HG03196 (cell line): ENCODE data around the gene C9orf43.
A peak's percentile ranks its signal among the peaks of the same experiment; 100 is the strongest.
"Not testable (repeated sequence)": the region's sequence is repeated elsewhere in the genome, so short reads cannot be mapped to it uniquely, and the experiment has no call there.

Experiments
- ATAC-seq: cut with Tn5 transposase; IDR thresholded peaks from one replicate; pipeline ENCODE4 v1.9.1; 2021; ENCODE audit not compliant: unreplicated experiment

C9orf43 gene

DNA sequence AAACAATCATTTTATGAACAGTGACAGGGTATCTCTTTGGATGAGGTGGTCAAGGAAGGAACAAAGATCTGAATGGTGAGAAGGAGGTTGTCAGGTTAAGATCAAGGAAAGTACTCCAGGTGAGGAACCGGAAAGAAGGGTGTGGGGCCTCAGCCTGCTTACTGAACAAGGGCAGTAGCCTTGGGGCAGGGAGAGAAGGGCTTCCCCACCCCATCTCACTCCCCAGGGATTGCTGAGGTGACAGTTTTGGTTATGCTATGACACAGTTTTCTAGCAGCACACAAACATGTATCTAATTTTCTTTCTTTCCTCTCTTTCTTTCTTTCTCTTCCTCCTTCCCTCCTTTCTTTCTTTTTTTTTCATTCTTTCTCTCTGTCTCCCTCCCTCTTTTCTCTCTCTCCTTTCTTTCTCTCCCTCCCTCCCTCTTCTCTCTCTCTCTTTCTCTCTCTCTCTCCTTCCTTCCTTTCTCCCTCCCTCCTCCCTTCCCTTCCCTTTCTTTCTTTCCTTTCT is 29.6 kb upstream of the C9orf43 start:
- peak; percentile 50 for ATAC-seq

- ATAC-seq = not testable (repeated sequence)
Observed at GRCh38 chr9:113381441-113381840, 29.1 kb upstream of the C9orf43 start.

- ATAC-seq = no peak
Observed at GRCh38 chr9:113381909-113382411, 28.6 kb upstream of the C9orf43 start.

DNA sequence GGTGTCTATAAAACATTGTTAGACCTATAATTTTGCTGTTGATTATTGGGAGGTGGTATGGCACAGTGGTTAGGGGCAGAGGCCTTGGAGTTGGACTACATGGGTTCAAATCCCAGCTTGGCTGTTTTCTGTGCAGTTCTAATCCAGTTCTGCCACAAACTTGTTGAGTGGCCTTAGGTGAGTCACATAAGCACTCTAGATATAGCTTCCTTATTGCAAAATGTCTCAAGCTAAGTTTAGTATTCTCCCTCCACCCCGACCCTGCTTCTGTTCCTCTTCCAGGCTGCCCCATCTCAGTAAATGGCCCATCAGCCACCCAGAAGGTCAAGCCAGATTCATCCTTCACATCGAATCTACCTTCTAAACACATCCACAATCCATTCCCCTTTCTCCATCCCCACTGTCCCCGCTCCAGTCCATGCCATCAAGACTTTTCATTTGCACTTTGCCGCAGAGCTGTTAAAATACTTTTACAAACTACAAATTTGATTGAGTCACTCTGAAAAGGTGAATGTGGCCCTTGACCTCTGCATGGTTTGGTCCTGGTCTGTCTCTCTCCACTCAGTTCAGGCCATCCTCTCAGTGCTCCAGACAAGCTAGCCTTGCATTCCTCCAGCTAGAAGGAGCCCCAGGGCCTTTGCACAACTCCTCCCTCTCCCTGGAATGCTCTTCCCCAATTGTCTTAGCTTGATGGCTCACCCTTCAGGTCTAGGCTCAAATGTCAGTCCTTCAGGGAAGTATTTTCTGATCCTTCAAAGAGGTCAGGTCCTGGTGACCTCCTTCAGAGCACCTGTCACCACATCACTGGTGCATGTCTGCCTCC is 23.8 kb upstream of the C9orf43 start:
- ATAC-seq = no peak

GRCh38 chr9:113387560-113388230 is 22.9 kb upstream of the C9orf43 start:
- no peak for ATAC-seq

DNA sequence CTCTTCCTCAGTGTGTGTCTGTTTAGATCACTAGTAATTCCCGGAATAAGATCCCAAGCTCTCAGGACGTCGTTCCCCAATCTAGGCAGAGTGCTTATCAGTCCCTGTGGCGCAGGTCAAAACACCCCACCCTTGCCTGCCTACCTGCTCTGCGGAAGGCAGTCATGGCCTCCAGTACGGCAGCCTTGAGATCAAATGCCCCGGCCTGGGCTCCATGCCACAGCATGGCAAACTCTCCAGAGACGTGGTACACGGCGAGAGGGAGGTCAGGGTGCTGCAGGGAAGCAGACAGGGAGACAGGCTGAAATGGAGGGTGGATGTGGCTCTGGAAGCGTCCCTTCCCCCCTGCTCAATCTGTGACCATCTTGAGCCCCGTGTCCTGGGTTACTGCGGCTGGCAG is 21.7 kb upstream of the C9orf43 start:
- ATAC-seq = no peak

GRCh38 chr9:113389451-113389850 is 21.1 kb upstream of the C9orf43 start:
- ATAC-seq = no peak

DNA sequence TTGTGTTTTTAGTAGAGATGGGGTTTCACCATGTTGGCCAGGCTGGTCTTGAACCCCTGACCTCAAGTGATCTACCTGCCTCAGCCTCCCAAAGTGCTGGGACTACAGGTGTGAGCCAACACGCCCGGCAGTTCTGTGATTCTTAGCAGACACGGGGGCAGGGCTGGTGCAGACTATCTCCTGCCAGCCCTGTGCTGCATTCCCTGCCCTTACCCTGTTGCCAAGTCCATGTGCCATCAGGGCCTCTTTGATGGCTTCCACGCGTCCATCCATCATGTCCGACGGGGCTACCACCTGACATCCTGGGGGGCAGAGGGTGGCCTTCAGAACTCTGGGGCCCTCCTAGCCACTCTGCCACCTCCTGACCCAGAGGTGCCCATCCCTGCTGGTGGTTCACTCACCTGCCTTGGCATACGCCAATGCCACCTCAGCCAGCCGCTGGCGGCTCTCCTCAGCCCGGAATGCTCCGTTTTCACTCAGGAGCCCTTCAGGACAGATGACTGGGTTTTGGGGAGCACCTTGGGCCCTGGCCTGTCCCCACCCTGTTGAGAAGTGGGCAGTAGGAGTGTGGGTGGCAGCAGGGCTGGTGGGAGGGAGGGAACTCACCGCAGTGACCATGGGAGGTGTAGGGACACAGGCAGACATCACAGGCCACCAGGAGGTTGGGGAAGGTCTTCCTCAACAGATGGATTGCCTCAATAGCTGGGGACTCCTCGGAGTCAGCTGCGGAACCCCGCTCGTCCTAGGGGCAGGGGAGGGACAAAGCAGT is 20.2 kb upstream of the C9orf43 start:
- no peak for ATAC-seq

- ATAC-seq = no peak
Observed at GRCh38 chr9:113391917-113392316, 18.6 kb upstream of the C9orf43 start.

DNA sequence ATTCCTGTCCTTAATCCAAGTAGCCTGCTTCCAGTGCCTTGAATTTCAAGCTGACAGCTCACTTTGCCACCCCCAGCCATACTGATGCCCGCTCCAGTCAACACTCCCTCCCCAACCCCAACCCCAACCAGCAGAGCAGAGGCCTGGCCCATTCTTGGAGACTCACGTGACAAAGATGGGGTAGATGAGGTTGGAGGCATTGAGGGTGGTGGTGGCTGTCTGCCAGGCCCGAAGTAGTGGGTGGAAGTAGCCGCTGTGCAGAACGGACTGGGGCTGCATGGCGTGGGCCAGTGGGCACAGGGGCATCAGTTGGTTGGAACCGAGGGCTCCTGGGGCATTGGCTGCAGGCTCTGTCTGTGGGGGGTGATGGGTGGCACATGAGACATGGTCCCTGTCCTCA is 17.3 kb upstream of the C9orf43 start:
- ATAC-seq = no peak

DNA sequence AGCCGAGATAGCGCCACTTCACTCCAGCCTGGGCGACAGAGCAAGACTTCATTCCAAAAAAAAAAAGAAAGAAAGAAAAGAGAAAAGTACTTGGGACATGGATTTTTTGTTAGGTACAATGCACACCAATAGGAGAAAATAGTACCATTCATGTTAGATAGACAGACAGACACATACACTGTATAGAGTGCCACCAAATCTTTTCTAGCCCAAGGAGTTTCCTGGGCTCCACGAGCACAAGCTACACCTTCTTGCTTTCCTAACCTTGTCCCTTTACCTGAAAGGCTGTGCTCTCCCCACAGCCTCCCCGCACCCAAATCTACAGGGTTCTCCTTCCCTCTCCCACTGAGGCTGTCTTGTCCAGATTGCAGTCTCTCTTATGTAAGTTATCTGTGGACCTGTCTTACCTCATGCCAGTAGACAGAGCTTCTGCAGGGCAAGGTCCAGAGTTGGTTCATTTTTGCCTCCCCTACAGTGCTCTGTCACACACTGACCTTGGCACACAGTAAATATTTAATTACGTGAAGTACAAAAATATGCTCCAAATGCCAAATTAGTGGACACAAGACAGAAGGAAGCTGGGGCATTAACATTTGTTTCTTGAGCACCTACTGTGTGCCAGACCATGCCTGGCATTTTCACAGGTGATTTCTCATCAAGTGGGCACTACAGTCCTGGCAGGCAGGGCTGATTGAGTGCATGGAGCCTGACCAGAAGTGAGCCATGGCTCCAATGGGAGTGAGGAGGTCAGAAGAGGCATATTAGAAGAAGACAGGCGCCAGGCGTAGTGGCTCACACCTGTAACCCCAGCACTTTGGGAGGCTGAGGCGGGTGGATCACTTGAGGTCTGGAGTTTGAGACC is 15.3 kb upstream of the C9orf43 start:
- no peak for ATAC-seq

DNA sequence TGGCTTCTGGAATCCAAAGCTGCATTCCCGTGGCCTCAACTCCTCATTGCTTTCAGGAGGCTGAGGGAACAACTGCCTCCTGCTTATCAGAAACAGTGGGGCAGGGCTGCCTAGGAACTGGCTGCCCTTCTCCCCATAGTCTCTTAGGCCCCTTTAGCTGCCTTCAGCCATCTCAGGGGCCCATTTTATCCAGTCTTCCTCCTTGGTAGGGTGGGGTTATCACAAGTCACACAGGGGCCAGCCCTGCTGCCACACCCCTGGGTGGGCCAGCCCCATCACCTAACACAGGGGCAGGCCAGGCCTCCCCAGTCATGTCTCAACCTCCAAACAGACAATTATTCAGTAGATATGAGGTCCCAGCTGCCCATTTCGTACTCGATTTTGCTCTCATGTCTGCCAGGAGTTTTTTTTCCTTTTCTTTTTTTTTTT is 13.3 kb upstream of the C9orf43 start:
- no peak for ATAC-seq

DNA sequence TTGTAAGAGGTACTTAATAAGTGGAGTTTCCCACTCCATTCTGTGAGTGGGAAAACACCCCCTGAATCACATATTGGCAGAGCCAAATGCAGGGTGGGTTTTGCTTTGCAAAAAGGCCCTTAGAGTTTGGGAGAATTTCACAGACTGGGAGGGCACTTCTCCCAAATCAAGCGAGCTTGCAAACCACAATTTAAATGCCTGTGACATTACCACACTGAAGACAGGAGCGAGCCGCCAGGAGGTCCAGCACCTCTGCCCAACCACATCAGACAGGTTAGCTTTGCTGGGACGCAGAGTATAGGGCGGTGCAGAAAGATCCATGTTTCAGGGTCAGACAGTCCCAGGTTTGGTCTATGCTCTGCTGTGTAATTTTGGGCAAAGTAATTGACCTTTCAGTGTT is 11.8 kb upstream of the C9orf43 start:
- no peak for ATAC-seq

DNA sequence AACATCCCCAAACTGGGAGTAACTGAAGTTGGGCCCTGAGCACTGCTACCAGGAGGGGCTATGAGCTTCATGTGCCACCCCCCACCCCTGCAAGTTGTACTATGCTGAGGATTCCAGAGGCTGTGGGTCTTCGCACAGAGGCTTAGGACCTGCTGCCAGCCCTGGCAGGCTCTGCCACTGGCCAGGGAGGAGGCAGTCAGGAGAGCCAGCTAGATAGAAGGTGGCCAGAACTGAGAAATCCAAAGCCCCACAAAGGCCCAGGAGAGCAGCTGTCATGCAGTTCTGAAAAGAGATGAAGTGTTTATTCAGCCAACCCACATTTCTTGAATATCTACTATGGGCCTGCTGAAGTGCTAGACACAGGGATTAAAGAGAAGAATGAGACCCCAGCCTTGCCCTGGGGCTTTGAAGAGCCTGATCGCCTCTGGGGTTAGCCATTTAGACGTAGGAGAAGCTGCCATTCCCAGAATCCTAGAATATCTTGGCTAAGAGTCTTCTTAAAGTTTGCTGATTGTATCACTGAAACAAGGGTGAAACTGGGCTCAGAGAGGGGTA is 10.8 kb upstream of the C9orf43 start:
- no peak for ATAC-seq

GRCh38 chr9:113401027-113401792 is 9.3 kb upstream of the C9orf43 start, which contains the start of gene ALAD:
ALAD (minus strand) TSS chr9:113401284; CDS start chr9:113393559, 7,725 bp downstream.
- peak; percentile 99 for ATAC-seq

- ATAC-seq = no peak
Observed at GRCh38 chr9:113403646-113404045, 6.9 kb upstream of the C9orf43 start.

DNA sequence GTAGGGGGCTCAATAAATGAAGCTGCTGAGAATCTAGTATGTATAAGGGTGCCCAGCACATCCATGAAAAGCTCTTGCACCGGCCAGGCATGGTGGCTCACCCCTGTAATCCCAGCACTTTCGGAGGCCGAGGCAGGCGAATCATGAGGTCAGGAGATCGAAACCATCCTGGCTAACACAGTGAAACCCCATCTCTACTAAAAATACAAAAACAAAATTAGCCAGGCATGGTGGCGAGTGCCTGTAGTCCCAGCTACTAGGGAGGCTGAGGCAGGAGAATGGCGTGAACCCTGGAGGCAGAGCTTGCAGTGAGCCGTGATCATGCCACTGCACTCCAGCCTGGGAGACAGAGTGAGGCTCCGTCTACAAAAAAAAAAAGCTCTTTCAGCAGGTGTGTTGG is 4.2 kb upstream of the C9orf43 start:
- ATAC-seq = not testable (repeated sequence)

GRCh38 chr9:113406873-113407511 is 3.6 kb upstream of the C9orf43 start:
- ATAC-seq = peak; percentile 29

- no peak for ATAC-seq
Observed at GRCh38 chr9:113409481-113409880, 1.1 kb upstream of the C9orf43 start.
